HG03442 (cell line): ENCODE measurements around the gene PPP1R1B.

ENCODE experiments used
- ATAC-seq: cut with Tn5 transposase; IDR thresholded peaks from one replicate; pipeline ENCODE4 v1.9.1; 2021; ENCODE audit warnings: mild to moderate bottlenecking, moderate library complexity; ENCODE audit not compliant: unreplicated experiment

The PPP1R1B gene

GRCh38 chr17:39666231-39666600 lies 39.5 kb downstream of the PPP1R1B start:
- ATAC-seq = no peak

GRCh38 chr17:39666601-39667261 lies 40.0 kb downstream of the PPP1R1B start:
- ATAC-seq = no peak

GRCh38 chr17:39667262-39667944 lies 40.7 kb downstream of the PPP1R1B start:
- ATAC-seq = no peak

GRCh38 chr17:39667945-39668924 lies 41.5 kb downstream of the PPP1R1B start, which contains the start of gene PNMT:
TSS of gene PNMT (plus strand) at chr17:39668453. CDS start at chr17:39668476, 23 bp downstream.
- ATAC-seq = no peak

- no peak for ATAC-seq
These were observed 43.4 kb downstream of the PPP1R1B start for GRCh38 chr17:39669897-39670735.

- no peak for ATAC-seq
These were observed 44.0 kb downstream of the PPP1R1B start for GRCh38 chr17:39670746-39671145.

- ATAC-seq = no peak
These were observed 45.1 kb downstream of the PPP1R1B start for GRCh38 chr17:39671651-39672521.

- ATAC-seq = no peak
These were observed 46.0 kb downstream of the PPP1R1B start for GRCh38 chr17:39672522-39673334.

GRCh38 chr17:39673335-39674081 lies 46.8 kb downstream of the PPP1R1B start:
- no peak for ATAC-seq

GRCh38 chr17:39674179-39674578 lies 47.4 kb downstream of the PPP1R1B start:
- ATAC-seq = no peak

GRCh38 chr17:39674702-39675389 lies 48.1 kb downstream of the PPP1R1B start:
- no peak for ATAC-seq

- no peak for ATAC-seq
These were observed 48.8 kb downstream of the PPP1R1B start for GRCh38 chr17:39675390-39676082.

- ATAC-seq = no peak
These were observed 49.6 kb downstream of the PPP1R1B start for GRCh38 chr17:39676198-39676819.

- no peak for ATAC-seq
These were observed 50.3 kb downstream of the PPP1R1B start for GRCh38 chr17:39677072-39677471.

GRCh38 chr17:39677542-39678339 lies 51.0 kb downstream of the PPP1R1B start:
- no peak for ATAC-seq
